ENCODE measurements around the gene ATXN1L.

GRCh38 chr16:71845639-71846430 lies at the start of gene ATXN1L:
- TF ChIP-seq CTCF (IDR thresholded peaks at IDR 0.05) (no peak), EZH2 (IDR thresholded peaks at IDR 0.05; ENCODE audit: borderline replicate concordance, insufficient read depth, low read depth, low read length, poor library complexity, severe bottlenecking) (no peak)

All from B cell (primary cell).